ENCODE results near the gene UNK.

GRCh38 chr17:75840799-75841164, 56.2 kb downstream of the UNK start:
- no peak for TF ChIP-seq CTCF (IDR thresholded peaks at IDR 0.05)
- TF ChIP-seq POLR2A (IDR thresholded peaks at IDR 0.05): no peak
